Keratinocyte (primary cell): ENCODE data around the gene OLFML2B.

Experiments used
- EZH2 ChIP-seq: IDR thresholded peaks from one replicate; pipeline ENCODE4 v1.6.1; 2012; ENCODE audit warnings: inconsistent platforms, mild to moderate bottlenecking, low read length, moderate library complexity
- TF ChIP-seq, protein P1 (sequence below), 3 experiments: IDR thresholded peaks in 1 of 3; conservative IDR thresholded peaks in 1 of 3; optimal IDR thresholded peaks in 1 of 3; 2 replicates in 2 of 3; 3 replicates in 1 of 3; pipeline versions ENCODE3 to v1.5.1; 2011; ENCODE audit warnings: low read length in 3 of 3, mild to moderate bottlenecking in 3 of 3, moderate library complexity in 2 of 3, control low read depth in 1 of 3, inconsistent platforms in 1 of 3; ENCODE audit not compliant: insufficient read depth in 2 of 3; ENCODE audit errors: extremely low read depth in 1 of 3

DNA sequence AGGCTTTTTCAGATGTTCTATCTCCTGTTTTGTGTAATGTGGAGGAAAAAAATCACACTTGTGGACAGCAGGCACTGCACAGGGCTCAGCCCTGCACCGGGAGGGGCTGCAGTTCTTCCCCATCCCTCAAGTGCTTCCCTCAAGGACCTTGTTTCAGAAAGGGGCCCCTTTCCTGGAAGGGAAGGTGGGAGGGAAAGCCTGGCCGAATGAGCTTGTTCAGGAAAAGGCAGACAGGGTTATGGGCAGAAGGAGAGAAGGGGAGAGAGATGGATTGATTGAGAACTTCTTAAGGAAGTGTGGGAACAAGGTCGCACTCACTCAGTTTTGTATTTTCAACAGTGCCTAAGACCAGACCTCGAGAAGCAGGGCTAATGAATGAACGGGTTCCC, 41.2 kb downstream of the OLFML2B start:
- TF ChIP-seq, protein P1, sequence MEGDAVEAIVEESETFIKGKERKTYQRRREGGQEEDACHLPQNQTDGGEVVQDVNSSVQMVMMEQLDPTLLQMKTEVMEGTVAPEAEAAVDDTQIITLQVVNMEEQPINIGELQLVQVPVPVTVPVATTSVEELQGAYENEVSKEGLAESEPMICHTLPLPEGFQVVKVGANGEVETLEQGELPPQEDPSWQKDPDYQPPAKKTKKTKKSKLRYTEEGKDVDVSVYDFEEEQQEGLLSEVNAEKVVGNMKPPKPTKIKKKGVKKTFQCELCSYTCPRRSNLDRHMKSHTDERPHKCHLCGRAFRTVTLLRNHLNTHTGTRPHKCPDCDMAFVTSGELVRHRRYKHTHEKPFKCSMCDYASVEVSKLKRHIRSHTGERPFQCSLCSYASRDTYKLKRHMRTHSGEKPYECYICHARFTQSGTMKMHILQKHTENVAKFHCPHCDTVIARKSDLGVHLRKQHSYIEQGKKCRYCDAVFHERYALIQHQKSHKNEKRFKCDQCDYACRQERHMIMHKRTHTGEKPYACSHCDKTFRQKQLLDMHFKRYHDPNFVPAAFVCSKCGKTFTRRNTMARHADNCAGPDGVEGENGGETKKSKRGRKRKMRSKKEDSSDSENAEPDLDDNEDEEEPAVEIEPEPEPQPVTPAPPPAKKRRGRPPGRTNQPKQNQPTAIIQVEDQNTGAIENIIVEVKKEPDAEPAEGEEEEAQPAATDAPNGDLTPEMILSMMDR (optimal IDR thresholded peaks at IDR 0.05 in 1 of 3, IDR thresholded peaks at IDR 0.05 in 1 of 3, conservative IDR thresholded peaks at IDR 0.05 in 1 of 3; ENCODE audit: extremely low read depth in 1 of 3, insufficient read depth in 2 of 3, low read length in 3 of 3), result no peak
- TF ChIP-seq EZH2, result no peak
